HCT116 (cell line): ENCODE measurements around the gene SPRYD4. TPM values are rescaled to one million over a fixed set of nuclear protein-coding genes. Genes with fewer than 3 reads are reported as not detected.
A peak's percentile ranks its signal among the peaks of the same experiment; 100 is the strongest.

Experiments used
- ATAC-seq: fragments of 200-7000 bp; cut with Tn5 transposase; 2 replicates; pipeline ENCODE4 v1.9.1; 2020; ENCODE audit warnings: mild to moderate bottlenecking, moderate library complexity
- BruUV-seq: library from RNA; stranded (reverse); fragments of 400-500 nt; replicated peaks from 2 replicates; lab custom pipeline; 2021; lab: Mats Ljungman, UMichigan
- CTCF ChIA-PET: fragments of 300-600 bp; sonication (Branson Sonifier 250); formaldehyde crosslinking; loops from one replicate; lab custom pipeline; 2021; ENCODE audit warnings: antibody characterized with exemption; lab: Charles Lee
- POLR2A ChIA-PET: fragments of 300-600, 350-600 bp; sonication (Branson Sonifier 250); formaldehyde crosslinking; loops from one replicate; lab custom pipeline; 2021; ENCODE audit warnings: antibody characterized with exemption; lab: Charles Lee
- RAD21 ChIA-PET, 2 experiments: fragments of 300-600 bp; sonication (Branson Sonifier 250); formaldehyde crosslinking; loops; one replicate each; lab custom pipeline; 2023; ENCODE audit warnings: low total read pairs in 2 of 2; ENCODE audit not compliant: uncharacterized antibody in 2 of 2, unreplicated experiment in 2 of 2, low non-redundant PET in 1 of 2; lab: Charles Lee
- DNase-seq: peaks from one replicate; pipeline ENCODE4 v3.0.0-alpha.2; 2010; ENCODE audit warnings: low read depth, low spot score
- H2AFZ ChIP-seq: fragments of 200-600 bp; shearing (Covaris generic), sonication (generic); 2 replicates; pipeline ENCODE4 v1.6.1; 2017; ENCODE audit warnings: low read depth, mixed run types, mixed read lengths, antibody characterized with exemption, low read length; ENCODE audit not compliant: poor library complexity, severe bottlenecking
- H3K27ac ChIP-seq: 2 replicates; pipeline ENCODE4 v1.5.1; 2012; ENCODE audit warnings: low read depth, low read length
- H3K27me3 ChIP-seq: fragments of 200-600 bp; sonication (generic); 2 replicates; pipeline ENCODE4 v1.6.1; 2016; ENCODE audit warnings: mixed run types, low read length, mixed read lengths; ENCODE audit not compliant: insufficient read depth
- H3K36me3 ChIP-seq, 2 experiments: fragments of 200-500 bp in 1 of 2; fragments of 200-600 bp in 1 of 2; sonication (Bioruptor generic) in 1 of 2; sonication (generic) in 1 of 2; 2 replicates each; pipeline versions ENCODE4 v1.5.1 to v1.6.1; 2014 to 2016; ENCODE audit warnings: low read length in 2 of 2, inconsistent platforms in 1 of 2, mixed read lengths in 1 of 2, mixed run types in 1 of 2; ENCODE audit not compliant: insufficient read depth in 2 of 2, control insufficient read depth in 1 of 2
- H3K4me1 ChIP-seq, 2 experiments: fragments of 200-600 bp in 1 of 2; sonication (generic) in 1 of 2; 2 replicates each; pipeline versions ENCODE4 v1.5.1 to v1.6.1; 2012 to 2017; ENCODE audit warnings: low read length in 2 of 2, inconsistent platforms in 1 of 2, mild to moderate bottlenecking in 1 of 2, mixed read lengths in 1 of 2, mixed run types in 1 of 2, moderate library complexity in 1 of 2; ENCODE audit not compliant: insufficient read depth in 2 of 2, control insufficient read depth in 1 of 2
- H3K4me2 ChIP-seq: fragments of 200-600 bp; sonication (generic); 2 replicates; pipeline ENCODE4 v1.6.1; 2017; ENCODE audit warnings: mixed run types, low read length, mixed read lengths
- H3K4me3 ChIP-seq, 2 experiments: fragments of 200-600 bp in 1 of 2; sonication (generic) in 1 of 2; replicated peaks in 1 of 2; 2 replicates each; pipeline ENCODE4 v1.5.1; 2011 to 2016; ENCODE audit warnings: low read length in 2 of 2, control low read depth in 1 of 2, low read depth in 1 of 2, mild to moderate bottlenecking in 1 of 2, mixed read lengths in 1 of 2, mixed run types in 1 of 2
- H3K79me2 ChIP-seq: fragments of 200-600 bp; sonication (generic); 2 replicates; pipeline ENCODE4 v1.6.1; 2017; ENCODE audit warnings: mild to moderate bottlenecking, mixed run types, low read length, moderate library complexity, mixed read lengths; ENCODE audit not compliant: insufficient read depth
- H3K9ac ChIP-seq: fragments of 200-600 bp; sonication (generic); 2 replicates; pipeline ENCODE4 v1.6.1; 2016; ENCODE audit warnings: low read length, mixed read lengths
- H3K9me2 ChIP-seq: fragments of 200-600 bp; sonication (generic), shearing (Covaris generic); 2 replicates; pipeline ENCODE4 v1.6.1; 2017; ENCODE audit warnings: mixed run types, mild to moderate bottlenecking, moderate library complexity; ENCODE audit not compliant: insufficient read depth
- H3K9me3 ChIP-seq, 2 experiments: fragments of 200-500 bp in 1 of 2; fragments of 200-600 bp in 1 of 2; sonication (Bioruptor generic) in 1 of 2; sonication (generic) in 1 of 2; 2 replicates each; pipeline ENCODE4 v1.6.1; 2014 to 2017; ENCODE audit warnings: low read length in 2 of 2, mixed read lengths in 2 of 2, inconsistent platforms in 1 of 2, low read depth in 1 of 2, mild to moderate bottlenecking in 1 of 2, mixed run types in 1 of 2, moderate library complexity in 1 of 2; ENCODE audit not compliant: control insufficient read depth in 1 of 2, insufficient read depth in 1 of 2
- H4K20me1 ChIP-seq: fragments of 200-600 bp; sonication (generic), shearing (Covaris generic); 2 replicates; pipeline ENCODE4 v1.6.1; 2017; ENCODE audit warnings: mixed run types, mild to moderate bottlenecking, moderate library complexity; ENCODE audit not compliant: insufficient read depth
- CEBPB ChIP-seq: IDR thresholded peaks from 2 replicates; pipeline ENCODE4 v1.6.1; 2012; ENCODE audit warnings: low read depth
- CTCF ChIP-seq, 3 experiments: fragments of 200-600 bp in 1 of 3; sonication (generic) in 1 of 3; IDR thresholded peaks in 2 of 3; conservative IDR thresholded peaks in 1 of 3; 2 replicates each; pipeline ENCODE4 v1.5.1; 2012 to 2017; ENCODE audit warnings: low read depth in 2 of 3, low read length in 2 of 3, antibody characterized with exemption in 1 of 3, borderline replicate concordance in 1 of 3, control low read depth in 1 of 3, mild to moderate bottlenecking in 1 of 3, mixed read lengths in 1 of 3, mixed run types in 1 of 3, moderate library complexity in 1 of 3; ENCODE audit not compliant: insufficient read depth in 1 of 3
- EGR1 ChIP-seq: IDR thresholded peaks from 2 replicates; pipeline ENCODE4 v1.6.1; 2012; ENCODE audit warnings: low read depth
- EZH2 ChIP-seq: fragments of 200-600 bp; sonication (generic); IDR thresholded peaks from 2 replicates; pipeline ENCODE4 v1.6.1; 2017; ENCODE audit warnings: antibody characterized with exemption, mixed run types
- EZH2phosphoT487 ChIP-seq: fragments of 200-600 bp; IDR thresholded peaks from 2 replicates; pipeline ENCODE4 v1.6.1; 2018; ENCODE audit warnings: antibody characterized with exemption, borderline replicate concordance
- JUND ChIP-seq: IDR thresholded peaks from 2 replicates; pipeline ENCODE4 v1.6.1; 2012
- POLR2AphosphoS5 ChIP-seq: IDR thresholded peaks from 2 replicates; pipeline ENCODE4 v1.6.1; 2011; ENCODE audit warnings: mild to moderate bottlenecking, low read depth, low read length, moderate library complexity
- SIN3A ChIP-seq: IDR thresholded peaks from 2 replicates; pipeline ENCODE4 v1.6.1; 2012; ENCODE audit warnings: low read depth
- SP1 ChIP-seq: IDR thresholded peaks from 2 replicates; pipeline ENCODE4 v1.6.1; 2012; ENCODE audit warnings: low read depth
- TCF7L2 ChIP-seq: IDR thresholded peaks from 2 replicates; pipeline ENCODE4 v1.7.0; 2011; ENCODE audit warnings: borderline replicate concordance, inconsistent platforms; ENCODE audit not compliant: insufficient read depth, insufficient read length; ENCODE audit errors: extremely low read depth
- YY1 ChIP-seq: IDR thresholded peaks from 2 replicates; pipeline ENCODE4 v1.6.1; 2011; ENCODE audit warnings: low read length, low read depth, moderate library complexity, mild to moderate bottlenecking; ENCODE audit not compliant: insufficient replicate concordance; ENCODE audit errors: extremely low read depth
- ZBTB33 ChIP-seq: IDR thresholded peaks from 2 replicates; pipeline ENCODE4 v1.6.1; 2011; ENCODE audit warnings: mild to moderate bottlenecking, low read length, moderate library complexity; ENCODE audit not compliant: insufficient replicate concordance; ENCODE audit errors: extremely low read depth
- ZFX ChIP-seq: fragments of 450-650 bp; IDR thresholded peaks from 2 replicates; pipeline ENCODE4 v1.6.1; 2017
- intact Hi-C: fragments of 100-400 bp; cut with micrococcal nuclease; formaldehyde crosslinking; loops from 2 replicates; pipeline ENCODE4 v1.10.0; 2022
- total RNA-seq: library from RNA; stranded (reverse); gene quantifications from one replicate; pipeline ENCODE4 v1.2.1, GENCODE V29; 2021; ENCODE audit not compliant: unreplicated experiment

Gene SPRYD4
- total RNA-seq, 1 experiment from 2014 or later: 2.5 TPM

GRCh38 chr12:56520048-56520447 is 51.7 kb downstream of the SPRYD4 start:
- peaks cover 31% of the 10 kb centered on the region for H3K79me2 ChIP-seq
- no TSS peak for BruUV-seq
- no peak overlapping the region for H3K4me3 ChIP-seq
- H2AFZ ChIP-seq: peak overlapping the region; percentile 89
- intact Hi-C loops: loop anchor here (2.0 kb wide), 1 partner anchor 117 kb away; no protein-coding TSS in a partner anchor
- CTCF ChIA-PET: interaction anchor here (2.0 kb wide), 1 partner anchor 117 kb away, joined by 22 read pairs; no protein-coding TSS in a partner anchor
- ATAC-seq: no peak
- no peaks in the 10 kb centered on the region for H3K9me2 ChIP-seq
- peaks cover 44 to 75% of the 10 kb centered on the region in 2 experiments for H3K4me1 ChIP-seq
- no peaks in the 10 kb centered on the region for H4K20me1 ChIP-seq
- peak overlapping the region; percentile 68 for H3K9ac ChIP-seq
- RAD21 ChIA-PET: no interaction called here
- no peaks in the 10 kb centered on the region for H3K27me3 ChIP-seq
- peak overlapping the region; percentile 87 for H3K4me2 ChIP-seq
- POLR2A ChIA-PET: no interaction called here
- no peaks in the 10 kb centered on the region for H3K36me3 ChIP-seq
- no peak for DNase-seq
- H3K27ac ChIP-seq: peak overlapping the region; percentile 11; the same call in 1 of the 2 replicates
- no peaks in the 10 kb centered on the region for H3K9me3 ChIP-seq
- TF ChIP-seq ZFX: no peak

GRCh38 chr12:56520506-56520905 is 52.1 kb downstream of the SPRYD4 start:
- BruUV-seq: no TSS peak
- peaks cover 36% of the 10 kb centered on the region for H3K79me2 ChIP-seq
- no peaks in the 10 kb centered on the region for H3K36me3 ChIP-seq
- H3K4me3 ChIP-seq: no peak overlapping the region
- peak overlapping the region; percentile 11; the same call in 1 of the 2 replicates for H3K27ac ChIP-seq
- H3K27me3 ChIP-seq: no peaks in the 10 kb centered on the region
- intact Hi-C loops: loop anchor here (2.0 kb wide), 1 partner anchor 116 kb away; no protein-coding TSS in a partner anchor
- no peak for DNase-seq
- no peaks in the 10 kb centered on the region for H4K20me1 ChIP-seq
- CTCF ChIA-PET: interaction anchor here (0.6 to 2.0 kb wide), 2 partner anchors 56 to 116 kb away, joined by 7 to 22 read pairs; no protein-coding TSS in a partner anchor
- H3K4me1 ChIP-seq: peaks cover 49 to 80% of the 10 kb centered on the region in 2 experiments
- H3K4me2 ChIP-seq: peak overlapping the region; percentile 87
- peak overlapping the region; percentile 68 for H3K9ac ChIP-seq
- H3K9me2 ChIP-seq: no peaks in the 10 kb centered on the region
- ATAC-seq: no peak
- no peaks in the 10 kb centered on the region for H3K9me3 ChIP-seq
- POLR2A ChIA-PET: interaction anchor here (1.1 to 1.3 kb wide), 3 partner anchors 9 to 161 kb away, joined by 3 to 4 read pairs (median 3); partner anchors contain the start of gene STAT2
- peak overlapping the region; percentile 89 for H2AFZ ChIP-seq
- RAD21 ChIA-PET: no interaction called here
- TF ChIP-seq TCF7L2: no peak
- no peak for TF ChIP-seq YY1
- no peak for TF ChIP-seq ZBTB33
- no peak for TF ChIP-seq EZH2phosphoT487
- no peak for TF ChIP-seq SIN3A
- TF ChIP-seq CEBPB: no peak
- TF ChIP-seq CTCF (IDR thresholded peaks at IDR 0.05 in 2 of 3, conservative IDR thresholded peaks at IDR 0.05 in 1 of 3; ENCODE audit: borderline replicate concordance in 1 of 3, insufficient read depth in 1 of 3, low read depth in 2 of 3, low read length in 2 of 3): no peak
- no peak for TF ChIP-seq SP1
- no peak for TF ChIP-seq JUND
- TF ChIP-seq EGR1: no peak
- TF ChIP-seq EZH2: no peak
- TF ChIP-seq POLR2AphosphoS5: no peak
